ENCODE results near the gene EFNA1. TPM values are rescaled to one million over a fixed set of nuclear protein-coding genes. Genes with fewer than 3 reads are reported as not detected.

Gene EFNA1
- total and polyA plus RNA-seq, 7 donors = 15.5 to 112 (median 22.5) TPM

GRCh38 chr1:155083865-155084721, 43.6 kb upstream of the EFNA1 start:
- intact Hi-C loops (cut with DNase I) = loop anchor here (1.0 to 2.0 kb wide), 2 partner anchors 21 to 33 kb away; partner anchors contain the start of genes ADAM15 and EFNA4
- H3K27ac ChIP-seq = peak overlapping the region in 2 of 4 donors; percentile 91 to 94
- peak overlapping the region in 3 of 4 donors; percentile 65 to 73 (median 71) for H3K4me3 ChIP-seq
- peaks cover 45 to 54% (median 53%) of the 10 kb centered on the region in 3 donors for H3K27me3 ChIP-seq
- H3K4me1 ChIP-seq = peaks cover 0 to 57% (median 55%) of the 10 kb centered on the region in 4 donors
- H3K9me3 ChIP-seq = no peaks in the 10 kb centered on the region
- no peaks in the 10 kb centered on the region for H3K36me3 ChIP-seq
- TF ChIP-seq, protein P1, sequence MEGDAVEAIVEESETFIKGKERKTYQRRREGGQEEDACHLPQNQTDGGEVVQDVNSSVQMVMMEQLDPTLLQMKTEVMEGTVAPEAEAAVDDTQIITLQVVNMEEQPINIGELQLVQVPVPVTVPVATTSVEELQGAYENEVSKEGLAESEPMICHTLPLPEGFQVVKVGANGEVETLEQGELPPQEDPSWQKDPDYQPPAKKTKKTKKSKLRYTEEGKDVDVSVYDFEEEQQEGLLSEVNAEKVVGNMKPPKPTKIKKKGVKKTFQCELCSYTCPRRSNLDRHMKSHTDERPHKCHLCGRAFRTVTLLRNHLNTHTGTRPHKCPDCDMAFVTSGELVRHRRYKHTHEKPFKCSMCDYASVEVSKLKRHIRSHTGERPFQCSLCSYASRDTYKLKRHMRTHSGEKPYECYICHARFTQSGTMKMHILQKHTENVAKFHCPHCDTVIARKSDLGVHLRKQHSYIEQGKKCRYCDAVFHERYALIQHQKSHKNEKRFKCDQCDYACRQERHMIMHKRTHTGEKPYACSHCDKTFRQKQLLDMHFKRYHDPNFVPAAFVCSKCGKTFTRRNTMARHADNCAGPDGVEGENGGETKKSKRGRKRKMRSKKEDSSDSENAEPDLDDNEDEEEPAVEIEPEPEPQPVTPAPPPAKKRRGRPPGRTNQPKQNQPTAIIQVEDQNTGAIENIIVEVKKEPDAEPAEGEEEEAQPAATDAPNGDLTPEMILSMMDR (IDR thresholded peaks at IDR 0.05) = no peak
- TF ChIP-seq POLR2AphosphoS5 (IDR thresholded peaks at IDR 0.05) = no peak
- no peak for TF ChIP-seq POLR2A (IDR thresholded peaks at IDR 0.05)
- TF ChIP-seq EP300 (IDR thresholded peaks at IDR 0.05) = no peak
- no peak for DNase-seq
- 10 to 27% methylated on average over 21 of the region's 21 CpGs for WGBS, 2 donors

DNA sequence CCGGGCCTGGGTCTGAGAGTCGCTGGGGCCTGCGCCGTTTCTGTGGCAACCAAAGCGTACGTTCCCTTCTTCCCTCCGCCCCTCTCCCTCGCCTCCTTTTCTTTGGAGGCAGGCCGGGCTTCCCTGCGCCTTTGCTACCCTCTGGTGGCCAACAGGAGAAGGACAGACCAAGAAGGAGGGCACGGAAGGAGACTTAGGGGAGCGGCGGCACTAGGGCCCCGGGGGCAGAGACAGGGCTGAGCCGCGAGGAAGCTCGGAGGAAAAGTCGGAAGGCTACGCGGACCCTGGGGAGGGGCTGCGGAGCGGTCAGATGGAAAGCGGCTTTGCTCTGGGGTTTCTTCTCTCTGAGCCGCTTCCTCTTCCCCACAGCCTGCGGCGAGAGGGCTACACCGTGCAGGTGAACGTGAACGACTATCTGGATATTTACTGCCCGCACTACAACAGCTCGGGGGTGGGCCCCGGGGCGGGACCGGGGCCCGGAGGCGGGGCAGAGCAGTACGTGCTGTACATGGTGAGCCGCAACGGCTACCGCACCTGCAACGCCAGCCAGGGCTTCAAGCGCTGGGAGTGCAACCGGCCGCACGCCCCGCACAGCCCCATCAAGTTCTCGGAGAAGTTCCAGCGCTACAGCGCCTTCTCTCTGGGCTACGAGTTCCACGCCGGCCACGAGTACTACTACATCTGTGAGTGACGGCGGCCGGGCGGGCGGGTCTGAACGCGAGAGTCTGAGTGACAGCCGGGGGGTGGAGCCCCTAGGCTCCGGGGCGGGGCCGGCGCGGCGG, 42.8 kb upstream of the EFNA1 start:
- Histone ChIP-seq H3K9me3 (no peaks in the 10 kb centered on the region), H3K27ac (peak overlapping the region; percentile 86 to 94 (median 89)), H3K27me3 (peaks cover 38 to 46% (median 45%) of the 10 kb centered on the region in 3 donors), H3K4me1 (peaks cover 0 to 48% (median 46%) of the 10 kb centered on the region in 4 donors), H3K4me3 (peak overlapping the region; percentile 44 to 73 (median 68)), H3K36me3 (no peaks in the 10 kb centered on the region)
- DNase-seq = peak; percentile 96
- intact Hi-C loops (cut with DNase I) = loop anchor here (1.0 to 2.0 kb wide), 2 partner anchors 22 to 34 kb away; partner anchors contain the start of genes ADAM15 and EFNA4
- WGBS, 2 donors = 1% methylated on average over 67 of the region's 67 CpGs
- peak in 1 of 2 donors; percentile 42 for TF ChIP-seq POLR2A (IDR thresholded peaks at IDR 0.05)
- TF ChIP-seq POLR2AphosphoS5 (IDR thresholded peaks at IDR 0.05) = peak; percentile 11 to 65 (median 48)
- TF ChIP-seq, protein P1 (IDR thresholded peaks at IDR 0.05) = peak; percentile 92 to 99 (median 96)
- peak in 1 of 4 donors; percentile 27 for TF ChIP-seq EP300 (IDR thresholded peaks at IDR 0.05)

- WGBS, 2 donors = 2 to 4% methylated on average over 32 of the region's 32 CpGs
- no peaks in the 10 kb centered on the region for H3K36me3 ChIP-seq
- H3K9me3 ChIP-seq = no peaks in the 10 kb centered on the region
- peaks cover 31 to 39% (median 38%) of the 10 kb centered on the region in 3 donors for H3K27me3 ChIP-seq
- TF ChIP-seq POLR2A (IDR thresholded peaks at IDR 0.05) (no peak), EP300 (IDR thresholded peaks at IDR 0.05) (no peak), POLR2AphosphoS5 (IDR thresholded peaks at IDR 0.05) (no peak)
- TF ChIP-seq, protein P1 (IDR thresholded peaks at IDR 0.05) = no peak
- peak overlapping the region; percentile 44 to 73 (median 68) for H3K4me3 ChIP-seq
- H3K27ac ChIP-seq = peak overlapping the region; percentile 86 to 94 (median 89)
- DNase-seq = peak; percentile 85
- intact Hi-C loops (cut with DNase I) = loop anchor here (2.0 kb wide), 1 partner anchor 35 kb away; the partner anchor contains the start of gene ADAM15
- peaks cover 0 to 41% (median 39%) of the 10 kb centered on the region in 4 donors for H3K4me1 ChIP-seq
Observed at GRCh38 chr1:155085504-155086127, 42.1 kb upstream of the EFNA1 start.

- H3K4me3 ChIP-seq = peak overlapping the region in 3 of 4 donors; percentile 65 to 73 (median 71)
Observed at GRCh38 chr1:155086128-155086741, 41.4 kb upstream of the EFNA1 start.

More at GRCh38 chr1:155086128-155086741, 41.4 kb upstream of the EFNA1 start:
- 18 to 21% methylated on average over 24 of the region's 24 CpGs for WGBS, 2 donors
- Histone ChIP-seq H3K9me3 (no peaks in the 10 kb centered on the region), H3K27me3 (peaks cover 25 to 32% (median 32%) of the 10 kb centered on the region in 3 donors), H3K27ac (peak overlapping the region; percentile 86 to 94 (median 89)), H3K4me1 (peaks cover 0 to 39% (median 36%) of the 10 kb centered on the region in 4 donors), H3K36me3 (no peaks in the 10 kb centered on the region)
- intact Hi-C loops (cut with DNase I) = no loop called here
- DNase-seq = peak; percentile 86
- TF ChIP-seq POLR2AphosphoS5 (IDR thresholded peaks at IDR 0.05) = no peak
- TF ChIP-seq, protein P1 (IDR thresholded peaks at IDR 0.05) = peak; percentile 86 to 99 (median 96)

Data from sigmoid colon (tissue), 7 donors.